BJ (cell line): Measurements from ENCODE around the gene HOXC5. TPM values are rescaled to one million over a fixed set of nuclear protein-coding genes. Genes with fewer than 3 reads are reported as not detected.

ENCODE experiments used
- CTCF ChIA-PET: fragments of 350-600 bp; formaldehyde crosslinking; extraction: SDS; loops from one replicate; lab custom pipeline; 2021; ENCODE audit warnings: antibody characterized with exemption, inconsistent platforms; lab: Yijun Ruan, JAX
- POLR2A ChIA-PET: fragments of 300-600 bp; sonication (Branson Sonifier 250); formaldehyde crosslinking; extraction: SDS; loops from one replicate; lab custom pipeline; 2021; ENCODE audit warnings: antibody characterized with exemption; lab: Charles Lee
- DNase-seq: peaks from one replicate; pipeline ENCODE4 v3.0.0-alpha.2; 2011; ENCODE audit warnings: low read depth
- H3K27me3 ChIP-seq: 2 replicates; pipeline ENCODE4 v1.6.0; 2011; ENCODE audit warnings: low read length; ENCODE audit not compliant: control insufficient read depth, insufficient read depth
- H3K36me3 ChIP-seq: 2 replicates; pipeline ENCODE4 v1.5.1; 2011; ENCODE audit warnings: low read length; ENCODE audit not compliant: control insufficient read depth, insufficient read depth
- H3K4me3 ChIP-seq: 2 replicates; pipeline ENCODE4 v1.5.1; 2011; ENCODE audit warnings: low read depth, mild to moderate bottlenecking, control low read depth, low read length
- CTCF ChIP-seq: IDR thresholded peaks from 2 replicates; pipeline ENCODE4 v1.5.1; 2011; ENCODE audit warnings: low read depth, mild to moderate bottlenecking, control low read depth, inconsistent platforms, low read length, moderate library complexity; ENCODE audit not compliant: insufficient read depth
- polyA plus RNA-seq: library from polyadenylated mRNA; depleted of rRNA; stranded (reverse); fragments of >200 nt; gene quantifications from 2 replicates; pipeline ENCODE4 v1.2.3, GENCODE V29; 2011

Gene HOXC5
- polyA plus RNA-seq, 1 experiment = not detected

- no peak overlapping the region for H3K4me3 ChIP-seq
- no peaks in the 10 kb centered on the region for H3K36me3 ChIP-seq
- H3K27me3 ChIP-seq = peaks cover 11% of the 10 kb centered on the region
- POLR2A ChIA-PET = no interaction called here
- no peak for DNase-seq
- CTCF ChIA-PET = interaction anchor here (0.8 to 1.7 kb wide), 5 partner anchors 13 to 163 kb away, joined by 3 to 7 read pairs (median 4); no protein-coding TSS in a partner anchor
- TF ChIP-seq CTCF = no peak
Observed at GRCh38 chr12:54038284-54038870, 5.5 kb downstream of the HOXC5 start.

- no peak for TF ChIP-seq CTCF
- ChIA-PET CTCF (interaction anchor here (0.8 to 1.7 kb wide), 5 partner anchors 12 to 162 kb away, joined by 3 to 7 read pairs (median 4); no protein-coding TSS in a partner anchor), POLR2A (no interaction called here)
- Histone ChIP-seq H3K4me3 (no peak overlapping the region), H3K27me3 (peaks cover 11% of the 10 kb centered on the region), H3K36me3 (no peaks in the 10 kb centered on the region)
- no peak for DNase-seq
Observed at GRCh38 chr12:54038871-54039414, 6.1 kb downstream of the HOXC5 start.

- no peaks in the 10 kb centered on the region for H3K36me3 ChIP-seq
- POLR2A ChIA-PET = no interaction called here
- no peak for TF ChIP-seq CTCF
- CTCF ChIA-PET = interaction anchor here (1.5 to 1.7 kb wide), 2 partner anchors 152 to 162 kb away, joined by 4 to 7 read pairs; no protein-coding TSS in a partner anchor
- peaks cover 10% of the 10 kb centered on the region for H3K27me3 ChIP-seq
- no peak for DNase-seq
- H3K4me3 ChIP-seq = no peak overlapping the region
Observed at GRCh38 chr12:54039417-54040147, 6.7 kb downstream of the HOXC5 start.

GRCh38 chr12:54040148-54040494 is 7.3 kb downstream of the HOXC5 start:
- Histone ChIP-seq H3K36me3 (no peaks in the 10 kb centered on the region), H3K4me3 (no peak overlapping the region), H3K27me3 (peaks cover 12% of the 10 kb centered on the region)
- no peak for DNase-seq
- CTCF ChIA-PET = interaction anchor here (1.5 to 2.0 kb wide), 2 partner anchors 8 to 152 kb away, joined by 4 to 13 read pairs; partner anchors contain the start of gene HOXC5
- no peak for TF ChIP-seq CTCF
- POLR2A ChIA-PET = no interaction called here

- peaks cover 14% of the 10 kb centered on the region for H3K27me3 ChIP-seq
- H3K36me3 ChIP-seq = no peaks in the 10 kb centered on the region
- ChIA-PET POLR2A (no interaction called here), CTCF (interaction anchor here (1.3 to 2.0 kb wide), 3 partner anchors 9 to 161 kb away, joined by 4 to 13 read pairs (median 6); partner anchors contain the start of gene HOXC5)
- H3K4me3 ChIP-seq = no peak overlapping the region
- no peak for DNase-seq
- no peak for TF ChIP-seq CTCF
Observed at GRCh38 chr12:54040648-54041047, 7.8 kb downstream of the HOXC5 start.
